ENCODE results near the gene LCNL1. TPM values are rescaled to one million over a fixed set of nuclear protein-coding genes. Genes with fewer than 3 reads are reported as not detected.

LCNL1 gene
- total RNA-seq, 1 donor from 2014 or later: not detected

- Histone ChIP-seq H3K27me3 (ENCODE audit: control insufficient read depth, insufficient read depth, low read length) (peaks cover 27% of the 10 kb centered on the region), H3K36me3 (ENCODE audit: control insufficient read depth, insufficient read depth, low read length) (no peaks in the 10 kb centered on the region), H3K4me3 (ENCODE audit: low read depth, low read length) (no peak overlapping the region)
- DNase-seq (ENCODE audit: low read depth): no peak
- TF ChIP-seq CTCF (IDR thresholded peaks at IDR 0.05; ENCODE audit: insufficient read depth, low read length, poor library complexity, severe bottlenecking): no peak
Measured at GRCh38 chr9:136988872-136989271, 6.1 kb downstream of the LCNL1 start.

- no peak for DNase-seq (ENCODE audit: low read depth)
- no peak overlapping the region for H3K4me3 ChIP-seq (ENCODE audit: low read depth, low read length)
- no peak for TF ChIP-seq CTCF (IDR thresholded peaks at IDR 0.05; ENCODE audit: insufficient read depth, low read length, poor library complexity, severe bottlenecking)
- no peaks in the 10 kb centered on the region for H3K36me3 ChIP-seq (ENCODE audit: control insufficient read depth, insufficient read depth, low read length)
- peaks cover 12% of the 10 kb centered on the region for H3K27me3 ChIP-seq (ENCODE audit: control insufficient read depth, insufficient read depth, low read length)
Measured at GRCh38 chr9:136990242-136990911, 7.6 kb downstream of the LCNL1 start.

- DNase-seq (ENCODE audit: low read depth): peak; percentile 67
- Histone ChIP-seq H3K4me3 (ENCODE audit: low read depth, low read length) (peak within 1 kb of the TSS; percentile 72), H3K36me3 (ENCODE audit: control insufficient read depth, insufficient read depth, low read length) (no peaks in the 10 kb centered on the region), H3K27me3 (ENCODE audit: control insufficient read depth, insufficient read depth, low read length) (peaks cover 3% of the 10 kb centered on the region)
- TF ChIP-seq CTCF (IDR thresholded peaks at IDR 0.05; ENCODE audit: insufficient read depth, low read length, poor library complexity, severe bottlenecking): no peak
Measured at GRCh38 chr9:136991993-136992818, 9.4 kb downstream of the LCNL1 start, which contains the start of gene PAXX. Gene PAXX (plus strand): TSS chr9:136992422. CDS start chr9:136992444, 22 bp downstream.

- peak overlapping the region; percentile 72 for H3K4me3 ChIP-seq (ENCODE audit: low read depth, low read length)
- H3K27me3 ChIP-seq (ENCODE audit: control insufficient read depth, insufficient read depth, low read length): no peaks in the 10 kb centered on the region
- H3K36me3 ChIP-seq (ENCODE audit: control insufficient read depth, insufficient read depth, low read length): no peaks in the 10 kb centered on the region
- TF ChIP-seq CTCF (IDR thresholded peaks at IDR 0.05; ENCODE audit: insufficient read depth, low read length, poor library complexity, severe bottlenecking): no peak
- DNase-seq (ENCODE audit: low read depth): no peak
Measured at GRCh38 chr9:136992819-136993369, 10.1 kb downstream of the LCNL1 start.

GRCh38 chr9:136994180-136994887 lies 11.5 kb downstream of the LCNL1 start:
- H3K27me3 ChIP-seq (ENCODE audit: control insufficient read depth, insufficient read depth, low read length): no peaks in the 10 kb centered on the region
- no peak for TF ChIP-seq CTCF (IDR thresholded peaks at IDR 0.05; ENCODE audit: insufficient read depth, low read length, poor library complexity, severe bottlenecking)
- no peak overlapping the region for H3K4me3 ChIP-seq (ENCODE audit: low read depth, low read length)
- no peaks in the 10 kb centered on the region for H3K36me3 ChIP-seq (ENCODE audit: control insufficient read depth, insufficient read depth, low read length)
- no peak for DNase-seq (ENCODE audit: low read depth)

Measured in kidney epithelial cell (primary cell).